Endodermal cell (in vitro differentiated cells): ENCODE measurements around the gene NDUFB11. TPM values are rescaled to one million over a fixed set of nuclear protein-coding genes. Genes with fewer than 3 reads are reported as not detected.
A peak's percentile ranks its signal among the peaks of the same experiment; 100 is the strongest.

Source experiments
- DNase-seq: peaks from one replicate; pipeline ENCODE4 v3.0.0-alpha.2; 2017
- H3K27ac ChIP-seq: 2 replicates; pipeline ENCODE4 v1.5.1; 2013; ENCODE audit warnings: mild to moderate bottlenecking, low read depth, low read length, moderate library complexity
- H3K27me3 ChIP-seq: 2 replicates; pipeline ENCODE4 v1.6.1; 2013; ENCODE audit warnings: mild to moderate bottlenecking, low read length, moderate library complexity; ENCODE audit not compliant: insufficient read depth, control insufficient read depth, poor library complexity, severe bottlenecking
- H3K36me3 ChIP-seq: 2 replicates; pipeline ENCODE4 v1.7.0; 2013; ENCODE audit warnings: mild to moderate bottlenecking, low read length, moderate library complexity; ENCODE audit not compliant: control insufficient read depth, insufficient read depth
- H3K4me1 ChIP-seq: one replicate; pipeline ENCODE4 v1.7.0; 2013; ENCODE audit warnings: low read length; ENCODE audit not compliant: control insufficient read depth, insufficient read depth
- H3K4me3 ChIP-seq: 2 replicates; pipeline ENCODE4 v1.5.1; 2013; ENCODE audit warnings: mild to moderate bottlenecking, low read length, moderate library complexity
- H3K9ac ChIP-seq: 2 replicates; pipeline ENCODE4 v1.6.1; 2013; ENCODE audit warnings: mild to moderate bottlenecking, low read length, moderate library complexity; ENCODE audit not compliant: poor library complexity, severe bottlenecking; ENCODE audit errors: extremely low read depth
- H3K9me3 ChIP-seq: 2 replicates; pipeline ENCODE4 v1.6.1; 2013; ENCODE audit warnings: mild to moderate bottlenecking, low read length, moderate library complexity; ENCODE audit not compliant: control insufficient read depth
- H3K27ac Mint-ChIP-seq: 2 replicates; pipeline ENCODE4 v1.8.0; 2020; ENCODE audit warnings: mixed read lengths
- H3K27me3 Mint-ChIP-seq: 2 replicates; pipeline ENCODE4 v1.8.0; 2021; ENCODE audit warnings: mild to moderate bottlenecking, mixed read lengths; ENCODE audit not compliant: insufficient read depth
- H3K36me3 Mint-ChIP-seq: 2 replicates; pipeline ENCODE4 v1.8.0; 2020; ENCODE audit warnings: low read depth, mixed read lengths
- H3K4me1 Mint-ChIP-seq: 2 replicates; pipeline ENCODE4 v1.8.0; 2020; ENCODE audit warnings: mixed read lengths
- H3K4me3 Mint-ChIP-seq: 2 replicates; pipeline ENCODE4 v1.8.0; 2020; ENCODE audit warnings: mild to moderate bottlenecking, moderate library complexity, mixed read lengths
- H3K9me3 Mint-ChIP-seq: 2 replicates; pipeline ENCODE4 v1.8.0; 2020; ENCODE audit warnings: mild to moderate bottlenecking, mixed read lengths
- CTCF ChIP-seq: fragments of 200-600 bp; sonication (generic); conservative IDR thresholded peaks from 2 replicates; pipeline ENCODE4 v1.5.0; 2021; ENCODE audit warnings: antibody characterized with exemption, mild to moderate bottlenecking
- WGBS, 2 experiments: methylation state at CpG; one replicate each; pipeline versions ENCODE4 v1.1.5 to v1.1.7; 2013; ENCODE audit warnings: missing lambda C conversion rate in 2 of 2, mixed read lengths in 1 of 2; ENCODE audit not compliant: insufficient coverage in 1 of 2, insufficient read length in 1 of 2; 5-methylcytosine and 5-hydroxymethylcytosine counted together
- total RNA-seq, 2 donors: library from RNA; stranded (reverse); fragmentation: NEBNext Ultra II Directional in 1 of 2; extraction: Animal tissue kit (Norgen Biotek cat#: 25700) in 1 of 2; gene quantifications; 2 replicates in 1 of 2; 3 replicates in 1 of 2; pipeline ENCODE4 v1.2.1, GENCODE V29; 2021

NDUFB11 gene
- total RNA-seq, 2 donors from 2014 or later, result 86.1 to 108 TPM

GRCh38 chrX:47093860-47094259 is 50.6 kb downstream of the NDUFB11 start:
- WGBS, 2 experiments, result 77 to 84% methylated on average over 5 to 11 of the region's 11 CpGs
- no peaks in the 10 kb centered on the region for H3K27me3 Mint-ChIP-seq

GRCh38 chrX:47093248-47093647 is 51.3 kb downstream of the NDUFB11 start:
- Histone ChIP-seq H3K4me1 (no peaks in the 10 kb centered on the region), H3K27ac (no peak overlapping the region), H3K27me3 (no peaks in the 10 kb centered on the region), H3K9me3 (no peaks in the 10 kb centered on the region), H3K4me3 (no peak overlapping the region), H3K36me3 (no peaks in the 10 kb centered on the region), H3K9ac (no peak overlapping the region)
- Mint-ChIP-seq H3K36me3 (peaks cover 4% of the 10 kb centered on the region), H3K4me3 (no peak overlapping the region), H3K27me3 (no peaks in the 10 kb centered on the region), H3K9me3 (peaks cover 39% of the 10 kb centered on the region), H3K4me1 (peaks cover 18% of the 10 kb centered on the region), H3K27ac (no peak overlapping the region)
- DNase-seq, result no peak
- no CpG with 5 or more reads among the region's 1 CpG for WGBS, 2 experiments
- TF ChIP-seq CTCF, result peak; percentile 77

More at GRCh38 chrX:47093860-47094259, 50.6 kb downstream of the NDUFB11 start:
- no peak overlapping the region for H3K4me3 ChIP-seq
- H3K4me1 ChIP-seq, result no peaks in the 10 kb centered on the region
- Mint-ChIP-seq H3K27ac (no peak overlapping the region), H3K4me3 (no peak overlapping the region), H3K9me3 (peaks cover 44% of the 10 kb centered on the region), H3K4me1 (peaks cover 18% of the 10 kb centered on the region), H3K36me3 (peaks cover 4% of the 10 kb centered on the region)
- H3K9me3 ChIP-seq, result no peaks in the 10 kb centered on the region
- H3K9ac ChIP-seq, result no peak overlapping the region
- no peak for TF ChIP-seq CTCF
- DNase-seq, result no peak
- H3K27ac ChIP-seq, result no peak overlapping the region
- H3K27me3 ChIP-seq, result no peaks in the 10 kb centered on the region
- H3K36me3 ChIP-seq, result no peaks in the 10 kb centered on the region

Other genes with a start within 250 kb of the NDUFB11 start
- gene JADE3, start 232.3 kb downstream of the NDUFB11 start, total RNA-seq, result 10 to 100 TPM; 26.4 to 31.3 TPM
- 1 to 10 TPM; 3.9 to 5.6 TPM for gene RGN, start 66.3 kb downstream of the NDUFB11 start, total RNA-seq
- 10 to 100 TPM; 48.3 to 50.6 TPM for gene RBM10, start 519 bp upstream of the NDUFB11 start, total RNA-seq
- gene UBA1, start 49.1 kb upstream of the NDUFB11 start, total RNA-seq, result 100 to 1,000 TPM; 233 to 448 TPM
- gene CDK16, start 74.0 kb upstream of the NDUFB11 start, total RNA-seq, result 100 to 1,000 TPM; 167 to 245 TPM
- gene USP11, start 88.3 kb upstream of the NDUFB11 start, total RNA-seq, result 100 to 1,000 TPM; 113 to 214 TPM
- 1 to 10 TPM in 1 of 2 donors, under 1 TPM in 1; 0.97 to 1.3 TPM for gene ZNF157, start 225.9 kb upstream of the NDUFB11 start, total RNA-seq